GM23338 (cell line): ENCODE results near the gene BICRA. TPM values are rescaled to one million over a fixed set of nuclear protein-coding genes. Genes with fewer than 3 reads are reported as not detected.
A peak's percentile ranks its signal among the peaks of the same experiment; 100 is the strongest.

Experiments
- ATAC-seq: fragments of 200-7000 bp; cut with Tn5 transposase; 3 replicates; pipeline ENCODE4 v1.9.1; 2020
- DNase-seq: peaks from one replicate; pipeline ENCODE4 v3.0.0-alpha.2; 2015; ENCODE audit warnings: low spot score
- H2AFZ ChIP-seq: fragments of 200-600 bp; sonication (generic); 2 replicates; pipeline ENCODE4 v1.8.0; 2016; ENCODE audit warnings: antibody characterized with exemption, mild to moderate bottlenecking, moderate library complexity
- H3F3A ChIP-seq: fragments of 200-600 bp; sonication (generic); replicated peaks from 2 replicates; pipeline ENCODE4 v1.8.0; 2017; ENCODE audit warnings: antibody characterized with exemption, mixed run types, low read depth
- H3K27ac ChIP-seq: fragments of 200-600 bp; sonication (generic); 2 replicates; pipeline ENCODE4 v1.6.1; 2016; ENCODE audit warnings: low read depth
- H3K27me3 ChIP-seq: fragments of 200-600 bp; sonication (generic); 2 replicates; pipeline ENCODE4 v1.8.0; 2016; ENCODE audit warnings: mild to moderate bottlenecking, mixed run types, moderate library complexity; ENCODE audit not compliant: insufficient read depth
- H3K36me3 ChIP-seq: fragments of 200-600 bp; sonication (generic); 2 replicates; pipeline ENCODE4 v1.8.0; 2016; ENCODE audit warnings: mild to moderate bottlenecking; ENCODE audit not compliant: insufficient read depth
- H3K4me1 ChIP-seq: fragments of 200-600 bp; sonication (generic); 2 replicates; pipeline ENCODE4 v1.8.0; 2016; ENCODE audit warnings: mild to moderate bottlenecking, moderate library complexity; ENCODE audit not compliant: insufficient read depth
- H3K4me2 ChIP-seq: fragments of 200-600 bp; sonication (generic); 2 replicates; pipeline ENCODE4 v1.7.1; 2017; ENCODE audit warnings: mixed run types
- H3K4me3 ChIP-seq: fragments of 200-600 bp; sonication (generic); 2 replicates; pipeline ENCODE4 v1.6.1; 2016; ENCODE audit warnings: mixed run types
- H3K79me2 ChIP-seq: fragments of 200-600 bp; sonication (generic); replicated peaks from 2 replicates; pipeline ENCODE4 v1.8.0; 2017; ENCODE audit warnings: mild to moderate bottlenecking; ENCODE audit not compliant: insufficient read depth
- H3K9me2 ChIP-seq: fragments of 200-600 bp; sonication (generic); 2 replicates; pipeline ENCODE4 v1.8.0; 2017; ENCODE audit not compliant: insufficient read depth
- H4K20me1 ChIP-seq: fragments of 200-600 bp; sonication (generic); replicated peaks from 2 replicates; pipeline ENCODE4 v1.8.0; 2017; ENCODE audit warnings: mild to moderate bottlenecking; ENCODE audit not compliant: insufficient read depth
- H3K27ac Mint-ChIP-seq: 2 replicates; pipeline ENCODE4 v1.8.0; 2020; ENCODE audit warnings: inconsistent platforms, mild to moderate bottlenecking, moderate library complexity, mixed read lengths
- H3K27me3 Mint-ChIP-seq: 3 replicates; pipeline ENCODE4 v1.8.0; 2022; ENCODE audit warnings: low read depth, mild to moderate bottlenecking, moderate library complexity, mixed read lengths, inconsistent platforms; ENCODE audit not compliant: insufficient read depth, poor library complexity
- H3K36me3 Mint-ChIP-seq: 3 replicates; pipeline ENCODE4 v1.8.0; 2021; ENCODE audit warnings: low read depth, mild to moderate bottlenecking, inconsistent platforms, moderate library complexity, mixed read lengths
- H3K4me1 Mint-ChIP-seq: 3 replicates; pipeline ENCODE4 v1.8.0; 2020; ENCODE audit warnings: mild to moderate bottlenecking, inconsistent platforms, mixed read lengths
- H3K4me3 Mint-ChIP-seq: 3 replicates; pipeline ENCODE4 v1.8.0; 2021; ENCODE audit warnings: moderate library complexity, mild to moderate bottlenecking, inconsistent platforms, mixed read lengths
- H3K9me3 Mint-ChIP-seq: 3 replicates; pipeline ENCODE4 v1.8.0; 2020; ENCODE audit warnings: moderate library complexity, mild to moderate bottlenecking, inconsistent platforms, mixed read lengths
- CREB1 ChIP-seq: fragments of 250-450 bp; sonication (Bioruptor Pico); IDR thresholded peaks from 2 replicates; pipeline ENCODE4 v1.5.0; 2020; ENCODE audit warnings: low read depth, mild to moderate bottlenecking, moderate library complexity
- EZH2phosphoT487 ChIP-seq: fragments of 200-600 bp; sonication (generic); IDR thresholded peaks from one replicate; pipeline ENCODE4 v1.8.1; 2018; ENCODE audit warnings: antibody characterized with exemption; ENCODE audit not compliant: unreplicated experiment
- JUNB ChIP-seq: IDR thresholded peaks from one replicate; pipeline ENCODE4 v1.6.1; 2016; ENCODE audit warnings: antibody characterized with exemption; ENCODE audit not compliant: unreplicated experiment
- NANOG ChIP-seq: IDR thresholded peaks from 2 replicates; pipeline ENCODE4 v1.6.1; 2016; ENCODE audit warnings: antibody characterized with exemption, borderline replicate concordance
- POLR2AphosphoS5 ChIP-seq: IDR thresholded peaks from 2 replicates; pipeline ENCODE4 v1.6.1; 2016; ENCODE audit warnings: antibody characterized with exemption, low read depth
- REST ChIP-seq: IDR thresholded peaks from one replicate; pipeline ENCODE4 v1.6.1; 2018; ENCODE audit warnings: antibody characterized with exemption; ENCODE audit not compliant: unreplicated experiment
- STAT1 ChIP-seq: IDR thresholded peaks from one replicate; pipeline ENCODE4 v1.6.1; 2016; ENCODE audit warnings: antibody characterized with exemption; ENCODE audit not compliant: unreplicated experiment
- ZNF114 ChIP-seq: fragments of 250-450 bp; sonication (Bioruptor Pico); IDR thresholded peaks from 2 replicates; pipeline ENCODE4 v1.5.0; 2020; ENCODE audit warnings: mild to moderate bottlenecking, moderate library complexity
- ZNF331 ChIP-seq: fragments of 250-450 bp; sonication (Bioruptor Pico); IDR thresholded peaks from 2 replicates; pipeline ENCODE4 v1.5.0; 2020; ENCODE audit warnings: low read depth, mild to moderate bottlenecking, moderate library complexity
- polyA plus RNA-seq: library from polyadenylated mRNA; unstranded; fragments of >200 nt; fragmentation: Nextera tagmentation; extraction: Ambion mirVana; gene quantifications from 2 replicates; pipeline ENCODE4 v1.2.1, GENCODE V29; 2016
- total RNA-seq: library from RNA; depleted of rRNA; stranded (reverse); fragments of >200 nt; shearing (Covaris generic); gene quantifications from 2 replicates; pipeline ENCODE4 v1.2.3, GENCODE V29; 2014
- TF ChIP-seq, protein P1 (sequence below), 2 experiments: fragments of 200-600 bp in 1 of 2; sonication (generic) in 1 of 2; conservative IDR thresholded peaks; 2 replicates each; pipeline versions ENCODE4 v1.5.1 to v1.6.1; 2016 to 2017; ENCODE audit warnings: antibody characterized with exemption in 2 of 2, low read depth in 2 of 2, mild to moderate bottlenecking in 2 of 2, moderate library complexity in 1 of 2
- TF ChIP-seq, protein P2 (sequence below): IDR thresholded peaks from 2 replicates; pipeline ENCODE4 v1.6.1; 2016; ENCODE audit warnings: antibody characterized with exemption

The BICRA gene
- total and polyA plus RNA-seq, 2 experiments from 2014 or later: 7.0 to 37.7 TPM

GRCh38 chr19:47723581-47723940 lies 114.6 kb downstream of the BICRA start (continued):
- TF ChIP-seq, protein P1, sequence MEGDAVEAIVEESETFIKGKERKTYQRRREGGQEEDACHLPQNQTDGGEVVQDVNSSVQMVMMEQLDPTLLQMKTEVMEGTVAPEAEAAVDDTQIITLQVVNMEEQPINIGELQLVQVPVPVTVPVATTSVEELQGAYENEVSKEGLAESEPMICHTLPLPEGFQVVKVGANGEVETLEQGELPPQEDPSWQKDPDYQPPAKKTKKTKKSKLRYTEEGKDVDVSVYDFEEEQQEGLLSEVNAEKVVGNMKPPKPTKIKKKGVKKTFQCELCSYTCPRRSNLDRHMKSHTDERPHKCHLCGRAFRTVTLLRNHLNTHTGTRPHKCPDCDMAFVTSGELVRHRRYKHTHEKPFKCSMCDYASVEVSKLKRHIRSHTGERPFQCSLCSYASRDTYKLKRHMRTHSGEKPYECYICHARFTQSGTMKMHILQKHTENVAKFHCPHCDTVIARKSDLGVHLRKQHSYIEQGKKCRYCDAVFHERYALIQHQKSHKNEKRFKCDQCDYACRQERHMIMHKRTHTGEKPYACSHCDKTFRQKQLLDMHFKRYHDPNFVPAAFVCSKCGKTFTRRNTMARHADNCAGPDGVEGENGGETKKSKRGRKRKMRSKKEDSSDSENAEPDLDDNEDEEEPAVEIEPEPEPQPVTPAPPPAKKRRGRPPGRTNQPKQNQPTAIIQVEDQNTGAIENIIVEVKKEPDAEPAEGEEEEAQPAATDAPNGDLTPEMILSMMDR (conservative IDR thresholded peaks at IDR 0.05; ENCODE audit: low read depth in 2 of 2): no peak
- TF ChIP-seq STAT1 (no peak), CREB1 (CRISPR knock-in tag) (no peak), JUNB (no peak), POLR2AphosphoS5 (no peak), EZH2phosphoT487 (no peak)

- TF ChIP-seq REST: no peak
- no peak for TF ChIP-seq ZNF114 (CRISPR knock-in tag)
- Histone ChIP-seq H2AFZ (no peak overlapping the region), H3F3A (peaks cover 8% of the 10 kb centered on the region; the same call in 1 of the 2 replicates), H3K79me2 (no peaks in the 10 kb centered on the region), H3K4me1 (peaks cover 6% of the 10 kb centered on the region; the same call in 1 of the 2 replicates), H3K27ac (no peak overlapping the region), H3K36me3 (no peaks in the 10 kb centered on the region), H3K27me3 (no peaks in the 10 kb centered on the region), H3K9me2 (peaks cover 2% of the 10 kb centered on the region; the same call in 1 of the 2 replicates), H3K4me3 (no peak overlapping the region), H3K4me2 (no peak overlapping the region), H4K20me1 (no peaks in the 10 kb centered on the region)
- DNase-seq (peak; percentile 54), ATAC-seq (no peak)
- Mint-ChIP-seq H3K9me3 (no peaks in the 10 kb centered on the region), H3K4me1 (peaks cover 11% of the 10 kb centered on the region), H3K4me3 (no peak overlapping the region), H3K27ac (no peak overlapping the region), H3K27me3 (peaks cover 11% of the 10 kb centered on the region), H3K36me3 (peaks cover 5% of the 10 kb centered on the region; the same call in 2 of the 3 replicates)
Observed at GRCh38 chr19:47725759-47726401, 116.9 kb downstream of the BICRA start.

DNA sequence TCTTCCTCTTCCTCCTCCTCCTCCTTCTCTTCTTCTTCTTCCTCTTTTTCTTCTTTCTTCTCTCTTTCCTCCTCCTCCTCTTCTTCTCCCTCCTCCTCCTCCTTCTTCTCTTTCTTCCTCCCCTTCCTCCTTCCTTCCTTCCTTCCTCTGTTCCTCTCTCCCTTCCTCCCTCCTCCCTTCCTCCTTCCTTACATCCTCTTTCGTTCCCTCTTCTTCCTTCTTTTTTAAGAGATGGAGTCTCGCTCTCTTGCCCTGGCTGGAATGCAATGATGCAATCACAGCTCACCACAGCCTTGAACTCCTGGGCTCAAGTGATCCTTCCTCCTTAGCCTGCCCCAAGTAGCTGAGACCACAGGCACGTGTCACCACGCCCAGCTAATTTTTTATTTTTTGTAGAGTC lies 117.5 kb downstream of the BICRA start:
- Histone ChIP-seq H3K36me3 (no peaks in the 10 kb centered on the region), H3K79me2 (no peaks in the 10 kb centered on the region), H3K4me1 (peaks cover 6% of the 10 kb centered on the region; the same call in 1 of the 2 replicates), H3K9me2 (peaks cover 2% of the 10 kb centered on the region; the same call in 1 of the 2 replicates), H3K4me2 (no peak overlapping the region), H4K20me1 (no peaks in the 10 kb centered on the region), H2AFZ (no peak overlapping the region), H3K27ac (no peak overlapping the region), H3K4me3 (no peak overlapping the region), H3K27me3 (no peaks in the 10 kb centered on the region), H3F3A (peaks cover 8% of the 10 kb centered on the region; the same call in 1 of the 2 replicates)
- ATAC-seq: no peak
- H3K9me3 Mint-ChIP-seq: no peaks in the 10 kb centered on the region
- DNase-seq: no peak
- H3K27ac Mint-ChIP-seq: no peak overlapping the region
- peaks cover 5% of the 10 kb centered on the region; the same call in 2 of the 3 replicates for H3K36me3 Mint-ChIP-seq
- H3K4me1 Mint-ChIP-seq: peaks cover 11% of the 10 kb centered on the region
- H3K27me3 Mint-ChIP-seq: peaks cover 11% of the 10 kb centered on the region
- no peak overlapping the region for H3K4me3 Mint-ChIP-seq
- TF ChIP-seq CREB1 (CRISPR knock-in tag) (no peak), STAT1 (no peak), ZNF331 (CRISPR knock-in tag) (no peak), JUNB (no peak), ZNF114 (CRISPR knock-in tag) (no peak), NANOG (no peak), EZH2phosphoT487 (no peak)
- TF ChIP-seq, protein P1 (conservative IDR thresholded peaks at IDR 0.05; ENCODE audit: low read depth in 2 of 2): no peak
- TF ChIP-seq, protein P2, sequence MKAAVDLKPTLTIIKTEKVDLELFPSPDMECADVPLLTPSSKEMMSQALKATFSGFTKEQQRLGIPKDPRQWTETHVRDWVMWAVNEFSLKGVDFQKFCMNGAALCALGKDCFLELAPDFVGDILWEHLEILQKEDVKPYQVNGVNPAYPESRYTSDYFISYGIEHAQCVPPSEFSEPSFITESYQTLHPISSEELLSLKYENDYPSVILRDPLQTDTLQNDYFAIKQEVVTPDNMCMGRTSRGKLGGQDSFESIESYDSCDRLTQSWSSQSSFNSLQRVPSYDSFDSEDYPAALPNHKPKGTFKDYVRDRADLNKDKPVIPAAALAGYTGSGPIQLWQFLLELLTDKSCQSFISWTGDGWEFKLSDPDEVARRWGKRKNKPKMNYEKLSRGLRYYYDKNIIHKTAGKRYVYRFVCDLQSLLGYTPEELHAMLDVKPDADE: no peak
